OCI-LY1 (cell line): ENCODE measurements around the gene METAP1.

Source experiments
- CTCF ChIP-seq: fragments of 200-600 bp; sonication (generic), shearing (Covaris generic); IDR thresholded peaks from 2 replicates; pipeline ENCODE4 v1.5.1; 2017; ENCODE audit warnings: mild to moderate bottlenecking, antibody characterized with exemption, low read length, moderate library complexity, mixed read lengths
- EZH2 ChIP-seq: fragments of 200-600 bp; sonication (generic), shearing (Covaris generic); IDR thresholded peaks from 2 replicates; pipeline ENCODE4 v1.8.0; 2017; ENCODE audit warnings: borderline replicate concordance, mixed run types, mild to moderate bottlenecking, antibody characterized with exemption, low read length, moderate library complexity, mixed read lengths

GRCh38 chr4:98946359-98946758 lies 49.2 kb upstream of the METAP1 start:
- no peak for TF ChIP-seq CTCF
- no peak for TF ChIP-seq EZH2
